GM18907 (cell line): ENCODE data around the gene FREM3.
"Not testable (repeated sequence)": the region's sequence is repeated elsewhere in the genome, so short reads cannot be mapped to it uniquely, and the experiment has no call there.

Experiments
- ATAC-seq: cut with Tn5 transposase; IDR thresholded peaks from one replicate; pipeline ENCODE4 v1.9.1; 2021; ENCODE audit warnings: mild to moderate bottlenecking, moderate library complexity; ENCODE audit not compliant: unreplicated experiment

FREM3 gene

GRCh38 chr4:143700416-143701352, at the start of gene FREM3:
TSS of gene FREM3 (minus strand) at chr4:143700675. CDS start at chr4:143700675, 0 bp downstream.
- no peak for ATAC-seq

- ATAC-seq = no peak
These were observed 45.4 kb upstream of the FREM3 start for GRCh38 chr4:143745874-143746273.

- ATAC-seq = no peak
These were observed 43.1 kb upstream of the FREM3 start for GRCh38 chr4:143743591-143743990.

GRCh38 chr4:143742834-143743233, 42.4 kb upstream of the FREM3 start:
- no peak for ATAC-seq

- no peak for ATAC-seq
These were observed 36.4 kb upstream of the FREM3 start for GRCh38 chr4:143736861-143737260.

GRCh38 chr4:143736061-143736460, 35.6 kb upstream of the FREM3 start:
- ATAC-seq = not testable (repeated sequence)

GRCh38 chr4:143728166-143728565, 27.7 kb upstream of the FREM3 start:
- ATAC-seq = no peak

- no peak for ATAC-seq
These were observed 26.2 kb upstream of the FREM3 start for GRCh38 chr4:143726714-143727113.

- ATAC-seq = no peak
These were observed 20.8 kb upstream of the FREM3 start for GRCh38 chr4:143721317-143721716.

- ATAC-seq = not testable (repeated sequence)
These were observed 18.3 kb upstream of the FREM3 start for GRCh38 chr4:143718748-143719147.

- no peak for ATAC-seq
These were observed 13.6 kb upstream of the FREM3 start for GRCh38 chr4:143713955-143714625.

GRCh38 chr4:143713553-143713952, 13.1 kb upstream of the FREM3 start:
- ATAC-seq = no peak

GRCh38 chr4:143712155-143712550, 11.7 kb upstream of the FREM3 start:
- ATAC-seq = no peak

- ATAC-seq = no peak
These were observed 11.2 kb upstream of the FREM3 start for GRCh38 chr4:143711543-143712154.

GRCh38 chr4:143701365-143701764, 890 bp upstream of the FREM3 start:
- no peak for ATAC-seq

- ATAC-seq = no peak
These were observed 444 bp downstream of the FREM3 start for GRCh38 chr4:143700046-143700415.

- no peak for ATAC-seq
These were observed 987 bp downstream of the FREM3 start for GRCh38 chr4:143699331-143700045.

- ATAC-seq = no peak
These were observed 6.6 kb downstream of the FREM3 start for GRCh38 chr4:143693856-143694255.

- no peak for ATAC-seq
These were observed 8.2 kb downstream of the FREM3 start for GRCh38 chr4:143692241-143692640.

- no peak for ATAC-seq
These were observed 21.0 kb downstream of the FREM3 start for GRCh38 chr4:143679434-143679833.

GRCh38 chr4:143673629-143674028, 26.8 kb downstream of the FREM3 start:
- ATAC-seq = not testable (repeated sequence)
